Stimulated activated CD8-positive, alpha-beta memory T cell treated with anti-CD3 and anti-CD28 coated beads, Interleukin-12 subunit alpha, Interleukin-12 subunit beta, amount 100 ng/mL, for 4 hours (primary cell): ENCODE measurements around the gene RAB29.
A peak's percentile ranks its signal among the peaks of the same experiment; 100 is the strongest.
"Not testable (repeated sequence)": the region's sequence is repeated elsewhere in the genome, so short reads cannot be mapped to it uniquely, and the experiment has no call there.

Experiments
- DNase-seq: peaks from one replicate; pipeline ENCODE4 v3.0.0-alpha.2; 2020; ENCODE audit warnings: low read depth

The RAB29 gene

GRCh38 chr1:205775015-205775716 is at the start of gene RAB29:
Gene RAB29 (minus strand): TSS chr1:205775482. CDS start chr1:205774956, 526 bp downstream.
- DNase-seq: peak; percentile 69

- no peak for DNase-seq
Observed at GRCh38 chr1:205824180-205824579, 48.9 kb upstream of the RAB29 start.

GRCh38 chr1:205823260-205823659 is 48.0 kb upstream of the RAB29 start:
- not testable (repeated sequence) for DNase-seq

GRCh38 chr1:205822397-205822796 is 47.1 kb upstream of the RAB29 start:
- no peak for DNase-seq

- DNase-seq: no peak
Observed at GRCh38 chr1:205817988-205818387, 42.7 kb upstream of the RAB29 start.

- DNase-seq: no peak
Observed at GRCh38 chr1:205817364-205817763, 42.1 kb upstream of the RAB29 start.

- DNase-seq: no peak
Observed at GRCh38 chr1:205813755-205814058, 38.4 kb upstream of the RAB29 start.

GRCh38 chr1:205812878-205813754 is 37.8 kb upstream of the RAB29 start, which contains the start of gene SLC41A1:
Gene SLC41A1 (minus strand): TSS chr1:205813198. CDS start chr1:205810441, 2,757 bp downstream.
- peak; percentile 83 for DNase-seq

GRCh38 chr1:205812271-205812877 is 37.1 kb upstream of the RAB29 start:
- DNase-seq: no peak

- DNase-seq: no peak
Observed at GRCh38 chr1:205811660-205812059, 36.4 kb upstream of the RAB29 start.

GRCh38 chr1:205810448-205811157 is 35.3 kb upstream of the RAB29 start:
- DNase-seq: no peak

GRCh38 chr1:205809942-205810345 is 34.7 kb upstream of the RAB29 start:
- DNase-seq: no peak

- no peak for DNase-seq
Observed at GRCh38 chr1:205809469-205809868, 34.2 kb upstream of the RAB29 start.

GRCh38 chr1:205805082-205805711 is 29.9 kb upstream of the RAB29 start:
- DNase-seq: no peak

- DNase-seq: no peak
Observed at GRCh38 chr1:205804605-205805004, 29.3 kb upstream of the RAB29 start.

GRCh38 chr1:205803986-205804385 is 28.7 kb upstream of the RAB29 start:
- no peak for DNase-seq

GRCh38 chr1:205802060-205802459 is 26.8 kb upstream of the RAB29 start:
- no peak for DNase-seq

GRCh38 chr1:205800981-205801703 is 25.9 kb upstream of the RAB29 start:
- DNase-seq: no peak

GRCh38 chr1:205800427-205800826 is 25.1 kb upstream of the RAB29 start:
- no peak for DNase-seq

- no peak for DNase-seq
Observed at GRCh38 chr1:205798577-205798976, 23.3 kb upstream of the RAB29 start.

GRCh38 chr1:205797168-205797567 is 21.9 kb upstream of the RAB29 start:
- no peak for DNase-seq
